DOHH2 (cell line): ENCODE measurements around the gene PLEKHJ1.

Experiments used
- H3F3A ChIP-seq: fragments of 200-600 bp; sonication (generic), shearing (Covaris generic); 2 replicates; pipeline ENCODE4 v1.6.0; 2016; ENCODE audit warnings: antibody characterized with exemption, mild to moderate bottlenecking; ENCODE audit not compliant: control insufficient read depth, insufficient read depth
- H3K27ac ChIP-seq: fragments of 200-600 bp; sonication (generic); 2 replicates; pipeline ENCODE4 v1.5.1; 2014; ENCODE audit warnings: low read depth, mild to moderate bottlenecking, low read length, moderate library complexity
- H3K27me3 ChIP-seq: fragments of 200-600 bp; sonication (generic); 2 replicates; pipeline ENCODE4 v1.6.1; 2014; ENCODE audit warnings: mild to moderate bottlenecking, low read length, mixed read lengths; ENCODE audit not compliant: control insufficient read depth
- H3K36me3 ChIP-seq: fragments of 200-600 bp; sonication (generic); 2 replicates; pipeline ENCODE4 v1.6.1; 2014; ENCODE audit warnings: mild to moderate bottlenecking, low read length, moderate library complexity, mixed read lengths; ENCODE audit not compliant: control insufficient read depth
- H3K4me1 ChIP-seq: fragments of 200-600 bp; sonication (generic); 2 replicates; pipeline ENCODE4 v1.6.1; 2014; ENCODE audit warnings: mild to moderate bottlenecking, low read length, mixed read lengths; ENCODE audit not compliant: control insufficient read depth
- H3K4me2 ChIP-seq: fragments of 200-600 bp; sonication (generic); 2 replicates; pipeline ENCODE4 v1.6.0; 2014; ENCODE audit warnings: mild to moderate bottlenecking, low read length, moderate library complexity
- H3K4me3 ChIP-seq: fragments of 200-600 bp; sonication (generic); 2 replicates; pipeline ENCODE4 v1.5.1; 2014; ENCODE audit warnings: mild to moderate bottlenecking, low read length, mixed read lengths
- H3K79me2 ChIP-seq: fragments of 200-600 bp; sonication (generic); 2 replicates; pipeline ENCODE4 v1.6.1; 2014; ENCODE audit warnings: mild to moderate bottlenecking, low read length, mixed read lengths; ENCODE audit not compliant: control insufficient read depth
- H3K9me2 ChIP-seq: fragments of 200-600 bp; sonication (generic); replicated peaks from 2 replicates; pipeline ENCODE4 v1.6.1; 2014; ENCODE audit warnings: mild to moderate bottlenecking, low read length, mixed read lengths; ENCODE audit not compliant: control insufficient read depth
- H3K9me3 ChIP-seq: fragments of 200-600 bp; sonication (generic); 2 replicates; pipeline ENCODE4 v1.6.1; 2014; ENCODE audit warnings: antibody characterized with exemption, low read length, mixed read lengths; ENCODE audit not compliant: control insufficient read depth, insufficient read depth
- H4K20me1 ChIP-seq: fragments of 200-600 bp; sonication (generic); 2 replicates; pipeline ENCODE4 v1.6.0; 2014; ENCODE audit warnings: low read depth, mild to moderate bottlenecking, antibody characterized with exemption, low read length, moderate library complexity; ENCODE audit not compliant: control insufficient read depth, insufficient read depth
- CTCF ChIP-seq: fragments of 200-600 bp; sonication (generic); IDR thresholded peaks from one replicate; pipeline ENCODE4 v1.5.1; 2014; ENCODE audit warnings: antibody characterized with exemption, mild to moderate bottlenecking, low read depth, low read length; ENCODE audit not compliant: poor library complexity, severe bottlenecking
- EZH2phosphoT487 ChIP-seq: fragments of 200-600 bp; sonication (generic); IDR thresholded peaks from 2 replicates; pipeline ENCODE4 v1.6.1; 2017; ENCODE audit warnings: borderline replicate concordance, mild to moderate bottlenecking, antibody characterized with exemption, low read length, moderate library complexity, mixed read lengths

The PLEKHJ1 gene

DNA sequence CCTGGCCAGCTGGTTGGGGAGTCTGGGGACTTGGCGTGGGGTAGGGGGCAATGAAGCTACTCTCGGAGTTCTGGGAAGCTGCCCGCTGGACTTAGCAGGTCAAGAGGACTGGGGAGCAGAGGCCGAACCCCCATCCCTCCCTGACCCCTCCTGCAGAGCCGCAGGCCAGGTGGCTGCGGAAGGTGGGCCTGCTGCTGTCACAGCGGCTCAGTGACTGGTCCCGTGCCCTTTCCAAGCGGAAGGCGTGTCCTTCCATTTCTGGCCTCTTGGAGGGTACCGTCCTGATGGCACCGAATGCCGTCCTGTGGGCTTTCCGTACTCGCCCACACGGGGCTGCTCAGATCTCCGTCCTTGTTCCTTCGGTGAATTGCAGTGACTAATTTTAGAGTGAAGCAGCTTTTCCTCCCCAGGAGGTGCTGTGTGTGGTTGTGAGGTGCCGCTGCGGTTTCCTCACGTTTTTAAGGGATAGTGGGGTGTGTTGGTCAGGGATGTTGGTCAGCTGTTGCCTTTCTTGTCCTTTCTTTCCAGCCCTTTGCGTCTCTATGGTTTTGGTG is 51.6 kb downstream of the PLEKHJ1 start:
- no peak overlapping the region for H3K27ac ChIP-seq
- H3K36me3 ChIP-seq: peaks cover 76% of the 10 kb centered on the region
- TF ChIP-seq CTCF (no peak), EZH2phosphoT487 (no peak)
- peaks cover 32% of the 10 kb centered on the region for H3K4me1 ChIP-seq
- no peaks in the 10 kb centered on the region for H3K27me3 ChIP-seq
- no peak overlapping the region for H3K4me3 ChIP-seq
- H4K20me1 ChIP-seq: no peaks in the 10 kb centered on the region
- peaks cover 93% of the 10 kb centered on the region for H3K79me2 ChIP-seq
- peaks cover 3% of the 10 kb centered on the region; the same call in 1 of the 2 replicates for H3K9me3 ChIP-seq
- H3K4me2 ChIP-seq: no peak overlapping the region
- H3F3A ChIP-seq: peaks cover 12% of the 10 kb centered on the region
- H3K9me2 ChIP-seq: no peaks in the 10 kb centered on the region
